NCI-H2081 (cell line): ENCODE measurements around the gene KIAA0319L.
A peak's percentile ranks its signal among the peaks of the same experiment; 100 is the strongest.
"Not testable (repeated sequence)": the region's sequence is repeated elsewhere in the genome, so short reads cannot be mapped to it uniquely, and the experiment has no call there.

Experiments used
- DNase-seq, 2 experiments: peaks; one replicate each; lab custom pipeline; 2025; lab: John Stamatoyannopoulos, UW

The KIAA0319L gene

GRCh38 chr1:35580949-35581388, 23.8 kb upstream of the KIAA0319L start:
- no peak for DNase-seq

GRCh38 chr1:35577071-35577998, 20.1 kb upstream of the KIAA0319L start:
- DNase-seq, result no peak

- DNase-seq, result not testable (repeated sequence)
These were observed 19.5 kb upstream of the KIAA0319L start for GRCh38 chr1:35576766-35577070.

- no peak for DNase-seq
These were observed 19.0 kb upstream of the KIAA0319L start for GRCh38 chr1:35576061-35576765.

- DNase-seq, result no peak
These were observed 18.3 kb upstream of the KIAA0319L start for GRCh38 chr1:35575416-35575958.

- DNase-seq, result no peak
These were observed 17.6 kb upstream of the KIAA0319L start for GRCh38 chr1:35574655-35575415.

- DNase-seq, result no peak
These were observed 17.0 kb upstream of the KIAA0319L start for GRCh38 chr1:35574125-35574654.

GRCh38 chr1:35573198-35574124, 16.3 kb upstream of the KIAA0319L start, which contains the start of gene TFAP2E:
Gene TFAP2E (plus strand): TSS chr1:35573314. CDS start chr1:35573578, 264 bp downstream.
- DNase-seq, result peak; percentile 34 to 36

GRCh38 chr1:35572296-35572695, 15.1 kb upstream of the KIAA0319L start:
- no peak for DNase-seq

GRCh38 chr1:35571263-35571662, 14.1 kb upstream of the KIAA0319L start:
- no peak for DNase-seq

GRCh38 chr1:35570589-35571137, 13.5 kb upstream of the KIAA0319L start:
- no peak for DNase-seq

GRCh38 chr1:35569936-35570335, 12.7 kb upstream of the KIAA0319L start:
- DNase-seq, result no peak

- DNase-seq, result peak; percentile 73 to 74
These were observed 11.8 kb upstream of the KIAA0319L start for GRCh38 chr1:35568975-35569395.

- DNase-seq, result no peak
These were observed 10.8 kb upstream of the KIAA0319L start for GRCh38 chr1:35567947-35568558.

- no peak for DNase-seq
These were observed 8.5 kb upstream of the KIAA0319L start for GRCh38 chr1:35565742-35566133.

- no peak for DNase-seq
These were observed 7.9 kb upstream of the KIAA0319L start for GRCh38 chr1:35564884-35565741.

GRCh38 chr1:35564037-35564883, 7.1 kb upstream of the KIAA0319L start:
- DNase-seq, result peak; percentile 78 to 86

GRCh38 chr1:35563166-35563565, 6.0 kb upstream of the KIAA0319L start:
- DNase-seq, result no peak
